GM21529 (cell line): ENCODE data around the gene KIF23.
A peak's percentile ranks its signal among the peaks of the same experiment; 100 is the strongest.

Experiments used
- ATAC-seq: cut with Tn5 transposase; IDR thresholded peaks from one replicate; pipeline ENCODE4 v1.9.1; 2021; ENCODE audit not compliant: unreplicated experiment

Gene KIF23

DNA sequence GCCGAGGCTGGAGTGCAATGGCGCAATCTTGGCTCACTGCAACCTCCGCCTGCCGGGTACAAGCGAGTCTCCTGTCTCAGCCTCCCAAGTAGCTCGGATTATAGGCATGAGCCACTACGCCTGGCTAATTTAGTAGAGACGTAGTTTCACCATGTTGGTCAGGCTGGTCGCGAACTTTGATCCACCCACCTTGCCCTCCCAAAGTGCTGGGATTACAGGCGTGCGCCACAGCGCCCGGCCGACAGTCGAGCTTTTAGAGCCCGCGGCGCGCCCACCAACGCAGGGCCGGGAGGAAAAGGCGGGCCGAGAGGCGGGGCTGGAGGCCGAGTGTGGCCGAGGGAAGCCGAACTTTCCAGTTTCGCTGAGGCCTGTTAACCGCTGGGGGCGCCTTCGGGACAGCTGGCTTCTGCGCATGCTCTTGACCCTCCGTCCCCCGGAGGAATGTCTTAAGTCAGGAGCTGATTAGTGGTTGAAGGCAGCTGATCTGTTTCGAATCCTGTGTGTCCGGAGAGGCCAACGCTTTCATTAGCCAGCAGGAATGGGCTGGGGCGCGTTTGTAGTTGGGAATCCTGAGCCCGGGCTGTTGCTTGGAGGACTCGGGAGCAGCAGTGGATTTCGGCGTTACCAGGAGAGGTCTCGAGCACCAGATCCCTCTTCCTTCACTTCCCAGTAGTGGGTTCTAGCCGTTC, 48.5 kb downstream of the KIF23 start:
- peak; percentile 89 for ATAC-seq

DNA sequence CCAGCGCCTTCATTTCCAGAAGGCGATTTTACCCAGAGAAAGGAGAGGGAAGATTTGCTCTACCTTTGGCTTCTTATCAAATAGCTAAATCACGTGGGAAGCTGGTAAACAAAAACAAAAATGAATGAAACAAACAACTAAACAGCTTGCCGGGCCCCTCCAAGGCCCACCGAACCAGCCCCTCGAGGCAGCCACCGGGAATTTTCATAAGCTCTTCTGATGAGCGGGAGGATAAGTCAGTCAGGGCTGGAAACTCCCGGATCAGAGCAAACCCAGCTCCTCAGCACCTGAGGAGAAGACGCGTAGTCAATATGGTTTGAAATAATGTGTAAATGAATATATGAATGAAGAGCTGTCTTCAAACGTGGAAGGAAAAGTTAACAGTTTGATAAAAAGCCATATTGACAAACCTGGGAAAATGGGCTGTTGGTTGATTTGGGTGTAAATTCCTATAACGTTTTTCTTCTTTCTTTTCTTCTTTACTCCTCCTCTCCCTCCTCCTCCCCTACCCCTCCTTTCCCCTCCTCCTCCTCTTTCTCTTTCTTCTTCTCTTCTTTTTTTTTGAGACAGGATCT, 49.1 kb downstream of the KIF23 start:
- no peak for ATAC-seq

DNA sequence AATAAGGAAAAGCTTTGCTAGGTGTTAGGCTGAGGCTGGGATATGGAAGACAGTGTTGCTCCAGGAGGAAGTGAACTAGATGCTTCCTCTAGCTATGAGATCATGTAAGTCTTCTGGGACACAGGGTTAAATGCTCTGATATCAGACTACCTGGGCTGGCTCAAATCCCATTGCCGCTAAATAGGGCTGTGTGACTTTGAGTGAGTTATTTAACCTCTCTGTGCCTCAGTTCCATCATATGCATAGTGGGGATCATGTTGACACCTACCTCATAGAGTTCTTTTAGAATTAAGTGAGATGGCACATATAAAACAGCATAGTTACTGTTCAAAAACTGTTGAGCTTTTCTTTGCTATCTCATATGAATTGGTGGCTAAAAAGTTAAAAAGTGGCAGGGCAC, 51.1 kb downstream of the KIF23 start:
- ATAC-seq = no peak

DNA sequence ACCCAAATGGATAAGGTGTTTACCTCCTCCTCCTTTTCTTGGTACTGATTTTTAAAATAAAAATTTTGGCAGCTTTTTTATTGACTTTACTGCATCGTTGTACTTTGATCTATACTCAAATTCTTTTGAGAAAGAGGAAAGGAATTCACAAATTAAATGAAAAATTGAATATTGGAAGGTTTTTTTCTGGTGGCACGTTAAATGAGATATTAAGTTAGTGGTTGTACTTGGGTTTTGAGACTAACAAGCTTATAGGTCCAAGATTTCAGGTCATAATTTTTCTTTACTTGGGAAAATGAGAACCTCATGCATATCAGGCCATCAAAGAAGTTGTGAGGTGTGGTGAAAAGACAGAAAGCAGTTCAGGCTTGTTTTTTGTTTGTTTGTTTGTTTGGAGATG, 52.6 kb downstream of the KIF23 start:
- no peak for ATAC-seq

DNA sequence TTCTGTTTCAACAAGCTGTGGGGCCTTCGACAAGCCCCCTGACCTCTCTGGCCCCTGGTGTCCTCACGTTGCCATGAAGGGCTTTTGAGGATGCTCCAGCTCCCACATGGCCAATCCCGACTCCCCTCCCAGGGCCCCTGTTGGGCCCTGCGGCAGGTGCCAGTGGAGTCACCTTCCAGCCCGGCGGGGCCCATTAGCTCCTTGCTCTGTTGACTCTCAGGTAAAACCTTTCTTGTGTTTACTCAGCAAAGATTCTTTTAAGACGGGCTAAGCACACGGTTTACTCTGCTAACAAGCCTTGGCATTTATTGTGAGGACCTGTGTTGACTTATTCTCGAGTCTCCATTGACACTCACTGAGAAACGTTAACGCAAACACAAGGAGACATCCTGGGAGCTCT, 53.5 kb downstream of the KIF23 start:
- ATAC-seq = no peak

DNA sequence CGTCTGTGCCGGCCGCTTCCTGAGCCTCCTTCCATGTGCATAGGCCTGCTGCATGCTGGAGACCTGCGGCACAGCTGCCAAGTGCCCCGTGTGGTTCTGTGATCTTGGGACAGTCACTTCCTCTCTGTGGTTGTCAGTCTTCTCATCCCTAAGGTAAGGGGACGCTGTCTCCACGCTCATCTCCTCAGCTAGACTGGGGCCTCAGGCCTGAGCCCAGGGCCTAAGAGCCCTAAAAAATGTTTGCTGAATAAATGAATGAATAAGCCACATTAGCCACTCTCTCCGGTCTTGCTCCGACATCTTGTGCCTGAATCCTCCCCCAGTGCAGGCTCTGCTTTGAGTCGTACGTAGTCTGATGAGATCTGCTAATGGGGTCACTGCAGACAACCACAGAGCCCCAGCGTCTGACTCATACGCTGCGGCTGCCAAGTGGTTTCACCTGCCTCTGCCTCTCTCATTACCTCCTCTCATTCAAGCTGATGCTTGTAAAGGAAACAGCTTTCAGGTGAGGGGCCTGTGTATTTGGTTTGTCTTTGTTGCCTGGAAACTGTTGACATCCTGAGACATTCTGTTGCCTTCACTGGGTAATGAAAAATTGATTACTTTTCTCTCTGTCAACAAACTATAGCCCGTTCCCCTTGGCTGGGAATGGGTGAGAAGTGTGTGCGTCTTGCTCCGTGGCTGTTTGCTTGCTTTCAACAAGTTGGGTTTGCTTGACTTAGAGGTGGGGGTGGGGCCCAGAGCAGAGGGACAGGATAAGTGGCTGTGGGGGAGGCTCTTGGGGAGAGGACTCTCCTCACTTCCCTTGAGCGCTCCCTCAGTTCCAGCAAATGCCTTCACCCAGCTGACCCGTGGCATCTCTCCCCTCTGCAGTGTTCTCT, 54.3 kb downstream of the KIF23 start:
- ATAC-seq = peak; percentile 75

DNA sequence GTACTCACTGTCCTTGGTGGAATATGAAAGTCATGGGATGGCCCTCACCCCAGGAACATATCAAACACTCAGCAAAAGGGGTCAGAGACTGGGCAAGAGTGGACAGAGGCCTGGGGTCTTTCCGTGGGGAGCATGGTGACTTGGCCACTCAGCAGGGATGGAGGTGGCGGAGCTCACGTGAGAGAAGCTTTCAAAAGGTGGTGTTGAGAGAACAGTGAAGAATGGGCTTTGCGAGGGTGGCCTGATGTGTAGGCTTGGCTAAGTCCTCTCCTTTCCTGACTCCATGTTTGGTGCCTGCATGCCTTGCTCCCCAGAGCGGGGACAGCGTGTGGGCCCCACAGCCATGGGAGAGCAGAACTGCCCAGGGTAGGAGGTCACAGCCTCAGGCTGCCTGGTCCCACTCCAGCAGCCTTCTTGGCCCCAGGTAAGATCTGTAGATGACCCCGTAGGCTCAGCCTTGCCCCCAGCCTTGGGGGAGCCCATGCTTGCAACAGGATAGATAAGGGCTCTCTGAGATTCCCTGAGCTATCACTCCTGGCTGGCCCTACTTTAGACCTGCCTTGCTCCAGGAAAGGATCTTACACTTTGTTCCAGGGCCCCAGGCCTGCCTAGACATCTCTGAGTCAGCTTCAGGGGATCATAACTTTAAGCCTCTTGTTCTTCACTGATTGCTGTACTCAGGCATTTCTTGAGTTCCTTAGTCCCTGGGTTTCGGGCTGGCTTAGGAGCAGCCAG, 55.5 kb downstream of the KIF23 start:
- no peak for ATAC-seq

DNA sequence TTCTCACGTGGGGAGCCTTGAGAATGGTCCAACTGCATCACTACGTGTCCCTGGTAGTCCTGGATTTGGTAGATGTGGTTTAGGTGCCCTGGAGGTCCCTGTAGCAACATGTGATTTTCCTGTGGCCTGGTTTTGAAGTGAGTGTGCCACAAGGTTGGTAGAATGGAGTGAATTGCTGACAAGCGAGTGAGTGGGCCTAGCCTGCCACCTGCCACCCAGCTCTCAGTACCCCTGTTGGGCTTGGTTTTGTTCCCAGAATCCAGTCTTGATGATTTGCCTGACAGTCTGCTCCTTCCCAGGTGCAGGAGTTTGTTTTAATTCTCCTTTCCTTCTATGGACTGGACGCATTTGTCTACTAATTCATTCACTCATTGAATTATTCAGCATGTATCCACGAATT, 57.9 kb downstream of the KIF23 start:
- ATAC-seq = no peak

DNA sequence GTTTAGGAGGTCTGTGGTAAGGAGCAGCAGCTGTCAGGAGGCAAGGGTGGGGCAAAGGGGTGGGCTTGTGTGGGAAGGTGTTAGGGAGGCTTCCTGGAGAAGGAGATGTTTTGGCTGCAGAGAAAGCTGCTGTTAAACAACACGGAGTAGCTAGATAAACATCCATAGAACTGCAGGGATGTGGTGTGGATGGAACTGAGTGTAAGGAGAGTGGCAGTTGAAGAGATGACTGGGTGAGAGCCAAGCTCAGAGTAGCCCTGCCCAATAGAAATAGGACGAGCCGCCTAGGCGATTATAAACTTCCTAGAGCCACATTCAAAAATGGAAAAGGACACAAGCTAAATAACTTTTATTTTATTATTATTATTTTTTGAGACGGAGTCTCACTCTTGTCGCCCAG, 58.4 kb downstream of the KIF23 start:
- ATAC-seq = no peak

DNA sequence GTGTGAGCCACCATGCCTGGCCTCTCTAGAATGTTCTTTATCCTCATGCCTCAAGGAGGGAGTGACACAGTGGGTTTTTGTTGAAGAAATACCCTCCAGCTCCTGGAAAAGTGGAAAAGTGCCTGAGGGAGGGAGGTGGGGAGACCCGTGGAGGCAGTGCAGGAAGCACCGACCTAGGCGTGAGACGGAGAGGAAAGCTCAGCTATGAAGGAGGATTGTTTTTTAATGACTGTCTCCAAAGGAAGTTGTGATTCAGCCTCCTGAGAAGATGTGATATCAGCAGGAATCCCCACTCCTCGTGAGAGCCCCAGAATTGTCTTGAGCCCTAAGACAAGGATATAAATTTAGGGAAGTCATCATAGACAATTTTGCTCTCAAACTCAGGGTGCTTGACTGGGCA, 60.1 kb downstream of the KIF23 start:
- no peak for ATAC-seq

DNA sequence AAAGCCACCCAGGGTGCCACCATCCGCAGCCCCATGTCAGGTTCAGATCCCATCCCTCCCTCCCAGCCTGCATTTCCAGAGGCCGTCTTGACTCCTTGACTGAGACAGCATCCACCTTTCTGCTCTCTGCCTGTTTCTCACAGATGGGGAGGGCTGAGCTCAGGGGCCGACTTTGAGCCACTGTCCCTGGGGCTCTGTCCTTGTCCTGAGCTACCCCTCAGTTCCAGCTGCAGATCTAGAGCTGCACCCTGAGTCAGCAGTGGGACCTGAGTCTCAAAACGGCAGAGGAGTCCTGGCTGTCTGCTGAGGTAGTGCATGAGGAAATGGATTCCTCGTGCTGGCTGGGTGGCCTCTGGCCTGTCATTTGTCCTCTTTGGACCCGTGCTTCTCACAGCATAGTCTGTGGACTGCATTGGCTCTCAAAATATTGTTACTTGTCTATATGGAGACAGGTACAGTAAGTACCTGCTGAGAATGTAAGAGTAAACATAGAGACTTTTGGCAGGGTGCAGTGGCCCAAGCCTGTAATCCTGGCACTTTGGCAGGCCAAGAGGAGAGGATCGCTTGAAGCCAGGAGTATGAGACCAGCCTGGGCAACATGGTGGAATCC, 60.8 kb downstream of the KIF23 start:
- no peak for ATAC-seq

DNA sequence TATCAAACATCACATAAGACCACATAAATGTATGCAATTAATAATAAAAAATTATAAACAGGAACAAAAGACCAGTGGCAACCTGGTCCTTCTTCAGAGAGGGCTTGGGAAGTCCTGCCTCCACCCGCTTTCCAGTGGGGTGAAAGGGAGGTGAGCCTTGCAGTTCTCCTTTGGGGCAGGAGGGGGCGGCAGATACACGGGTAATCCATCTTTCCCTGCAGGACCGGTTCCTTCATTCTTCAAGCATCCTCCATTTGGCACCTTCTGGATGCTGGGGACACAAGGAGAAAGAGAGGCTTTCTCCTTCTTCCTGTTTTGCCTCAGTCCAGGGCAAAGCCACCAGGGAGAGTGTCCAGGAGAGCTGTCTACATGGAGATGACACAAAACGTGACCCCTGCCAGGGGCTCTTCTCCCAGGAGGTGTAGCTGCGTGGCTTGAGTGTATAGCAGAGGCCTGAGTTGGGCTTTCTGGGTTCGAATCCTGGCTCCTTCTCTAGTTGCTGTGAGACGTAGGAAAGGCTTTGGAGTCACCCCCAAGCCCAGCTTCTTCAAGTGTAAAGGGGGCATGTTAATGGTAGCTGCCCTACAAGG, 61.7 kb downstream of the KIF23 start:
- no peak for ATAC-seq

DNA sequence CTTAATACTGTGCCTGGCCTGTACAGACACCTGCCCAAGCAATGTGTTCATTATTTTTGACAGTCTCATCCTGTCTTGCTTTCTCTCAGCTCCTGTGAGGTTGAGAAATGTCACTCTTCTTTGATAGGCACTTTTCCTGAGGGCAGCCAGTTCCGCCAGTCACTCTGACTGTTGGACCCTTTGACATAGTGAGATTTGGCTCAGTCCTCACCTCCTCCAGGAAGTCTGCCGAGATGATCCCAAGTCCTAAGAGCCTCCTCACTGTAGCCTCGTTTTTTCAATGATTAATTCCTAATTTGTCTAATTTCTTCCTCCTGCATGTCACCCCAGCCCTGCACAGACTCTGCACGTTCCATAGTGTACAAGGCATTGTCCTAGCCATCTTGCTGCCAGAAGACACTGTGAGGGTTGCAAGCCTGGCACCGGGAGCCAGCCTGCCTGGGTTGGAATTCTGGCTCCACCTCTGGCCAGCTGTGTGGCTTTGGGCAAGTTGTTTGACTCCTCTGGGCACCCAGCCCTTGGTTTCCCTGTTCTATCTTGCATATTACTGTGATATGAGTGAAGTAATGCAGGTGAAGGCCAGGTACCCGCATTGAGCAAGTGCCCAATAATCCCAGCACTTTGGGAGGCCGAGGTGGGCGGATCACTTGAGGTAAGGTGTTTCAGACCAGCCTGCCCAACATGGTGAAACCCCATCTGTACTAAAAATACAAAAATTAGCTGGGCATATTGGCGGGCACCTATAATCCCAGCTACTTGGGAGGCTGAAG, 62.7 kb downstream of the KIF23 start:
- no peak for ATAC-seq

DNA sequence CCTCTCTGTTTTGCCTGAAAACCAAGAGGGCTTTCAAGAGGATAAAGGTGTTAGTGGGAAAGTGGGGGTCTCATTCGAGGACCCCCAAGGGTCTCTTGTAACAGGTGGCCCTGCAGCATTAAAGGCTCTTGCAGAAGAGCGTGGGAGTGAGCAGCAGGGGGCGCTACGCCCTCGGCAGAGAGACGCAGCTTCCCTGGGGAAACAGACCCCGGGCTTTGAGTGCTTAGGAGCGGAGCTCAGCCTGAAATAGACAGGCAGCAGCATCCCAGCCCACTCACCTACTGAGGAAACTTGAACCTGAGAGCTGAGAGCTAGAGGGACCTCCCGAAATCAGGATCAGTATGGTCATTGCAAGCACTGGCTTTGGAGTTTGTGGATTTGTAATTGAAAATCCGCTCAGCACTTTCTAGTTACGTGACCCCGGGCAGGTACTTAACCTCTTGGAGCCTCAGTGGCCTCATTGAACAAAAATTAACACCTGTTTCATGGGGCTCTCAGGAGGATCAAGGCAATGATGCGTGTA, 64.2 kb downstream of the KIF23 start:
- ATAC-seq = no peak

DNA sequence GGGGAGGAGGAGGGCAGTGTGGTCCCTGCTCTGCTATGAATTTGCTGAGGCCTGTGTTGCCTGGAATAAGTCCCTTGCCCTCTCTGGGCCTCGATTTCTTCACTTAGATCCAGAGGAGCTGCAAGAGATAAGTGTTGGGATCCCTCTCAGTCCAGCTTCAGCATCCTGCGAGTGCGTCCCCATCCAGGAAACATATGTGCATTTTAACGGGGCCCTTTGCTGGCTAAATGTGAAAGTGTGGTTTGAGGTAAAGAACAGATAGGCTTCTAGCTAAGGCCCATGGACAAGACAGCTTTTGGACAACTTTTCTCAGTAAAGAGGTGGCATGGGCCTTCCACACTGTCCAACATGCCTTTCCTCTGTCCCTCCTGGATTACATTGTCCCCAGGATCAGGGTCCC, 64.9 kb downstream of the KIF23 start:
- ATAC-seq = no peak

DNA sequence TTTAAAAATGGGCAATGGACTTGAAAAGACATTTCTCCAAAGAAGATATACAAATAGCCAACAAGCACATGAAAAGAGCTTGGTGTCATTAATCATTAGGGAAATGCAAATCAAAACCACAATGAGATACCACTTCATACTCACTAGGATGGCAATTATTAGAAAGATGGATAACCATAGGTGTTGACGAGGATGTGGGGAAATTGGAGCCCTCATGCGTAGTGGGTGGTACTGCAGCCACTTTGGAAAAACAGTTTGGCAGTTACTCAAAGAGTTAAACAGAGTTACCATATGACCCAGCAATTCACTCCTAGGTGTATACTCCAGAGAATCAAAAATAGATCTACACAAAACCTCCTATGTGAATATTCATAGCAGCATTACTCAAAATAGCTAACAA, 65.8 kb downstream of the KIF23 start:
- ATAC-seq = no peak

DNA sequence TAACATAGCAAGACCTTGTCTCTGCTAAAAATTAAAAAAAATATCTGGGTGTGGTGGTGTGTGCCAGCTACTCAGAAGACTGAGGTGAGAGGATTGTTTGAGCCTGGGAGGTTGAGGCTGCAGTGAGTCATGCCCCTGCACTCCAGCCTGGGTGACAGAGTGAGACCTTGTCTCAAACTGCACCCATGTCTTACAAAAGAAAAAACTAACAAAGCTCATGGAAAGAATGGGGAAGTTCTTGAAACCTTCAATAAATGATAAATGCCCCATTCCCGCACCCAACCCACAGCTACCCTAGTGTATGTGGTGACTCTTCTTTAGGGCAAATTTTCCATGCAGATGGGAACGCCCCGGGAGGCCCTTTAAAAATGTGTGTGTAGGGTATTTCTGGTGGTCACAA, 66.8 kb downstream of the KIF23 start:
- no peak for ATAC-seq

DNA sequence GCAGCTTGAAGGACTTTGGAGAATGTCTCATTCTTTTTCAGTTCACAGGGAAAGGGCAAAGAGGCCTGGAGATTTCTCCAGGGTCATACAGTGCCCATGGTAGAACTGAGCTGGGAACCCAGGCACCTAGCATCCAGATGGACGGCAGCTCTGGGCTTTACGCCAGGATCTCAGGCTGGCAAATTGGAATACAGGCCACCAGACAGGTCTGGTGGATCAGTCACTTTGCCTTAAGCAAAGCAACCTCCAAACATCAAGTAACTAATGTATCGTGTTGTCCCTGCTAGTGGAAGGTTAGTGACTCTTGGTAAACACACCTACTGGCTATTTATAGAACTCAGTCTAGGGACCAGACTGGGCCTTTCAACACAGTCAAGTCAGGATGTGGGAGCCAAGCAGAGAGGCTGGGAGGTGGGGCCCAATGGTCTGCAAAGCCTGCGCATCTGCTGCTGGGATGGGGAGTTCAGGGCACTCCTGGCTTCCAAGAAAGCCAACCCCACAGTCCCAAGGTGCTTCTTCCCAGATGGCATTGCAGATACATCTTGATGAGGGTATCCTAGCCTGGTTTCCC, 68.6 kb downstream of the KIF23 start:
- no peak for ATAC-seq

DNA sequence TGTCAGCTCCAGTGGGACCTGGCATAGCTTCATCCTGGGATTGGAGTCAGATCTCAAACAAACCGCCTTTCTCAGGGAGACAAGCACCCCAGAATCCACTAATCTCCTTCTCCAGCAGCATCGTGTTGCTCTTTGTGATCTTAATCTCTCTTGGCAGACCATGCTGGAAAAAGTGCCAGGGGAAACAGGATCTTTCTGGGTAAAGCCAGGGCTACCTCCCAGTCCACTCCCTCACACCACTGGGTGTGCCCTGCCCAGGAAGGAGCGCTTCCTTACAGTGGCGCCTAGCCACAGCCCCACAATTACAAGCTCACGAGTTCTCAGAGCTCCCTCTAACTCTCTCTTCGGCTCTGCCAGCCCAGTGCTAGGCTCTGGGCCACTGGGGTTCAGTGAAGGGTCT, 70.7 kb downstream of the KIF23 start:
- no peak for ATAC-seq
